Measurements from ENCODE around the gene C2orf81.
"Not testable (repeated sequence)": the region's sequence is repeated elsewhere in the genome, so short reads cannot be mapped to it uniquely, and the experiment has no call there.

Gene C2orf81

DNA sequence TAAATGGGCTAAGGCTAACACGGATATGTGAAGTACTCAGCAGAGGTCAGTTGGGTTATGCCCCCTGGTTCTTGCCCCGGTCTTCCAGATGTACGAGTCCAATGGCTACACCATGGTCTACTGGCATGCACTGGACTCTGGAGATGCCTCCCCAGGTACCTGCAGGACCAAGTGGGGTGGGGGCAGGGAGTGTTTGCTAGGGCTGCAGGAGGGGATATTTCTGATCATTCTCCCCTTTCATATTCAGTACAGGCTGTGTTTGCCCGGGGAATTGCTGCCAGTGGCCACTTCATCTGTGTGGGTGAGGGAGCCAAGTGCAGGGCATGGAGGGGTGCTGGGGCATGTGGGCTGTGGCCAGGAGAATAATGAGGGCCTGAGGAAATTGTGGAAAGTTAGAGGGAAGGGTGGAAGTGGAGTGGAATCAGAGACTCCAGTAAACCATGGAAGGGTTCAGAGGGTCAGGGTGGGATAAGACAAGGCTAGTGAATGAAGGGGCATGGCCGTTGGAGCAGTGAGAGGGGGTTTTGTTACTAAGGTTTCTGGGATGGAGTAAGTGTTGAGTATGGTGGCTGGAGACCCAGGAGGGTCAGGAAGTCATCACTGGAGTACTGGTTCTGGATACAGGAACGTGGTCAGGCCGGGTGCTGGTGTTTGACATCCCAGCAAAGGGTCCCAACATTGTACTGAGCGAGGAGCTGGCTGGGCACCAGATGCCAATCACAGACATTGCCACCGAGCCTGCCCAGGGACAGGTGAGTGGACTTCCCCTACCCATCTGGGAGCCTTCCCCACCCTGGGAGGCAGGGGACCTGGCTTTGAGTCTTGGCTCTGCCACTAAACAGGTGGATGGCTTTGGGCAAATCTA is 2.0 kb upstream of the C2orf81 start:
- DNase-seq (ENCODE audit: low read depth in 2 of 2) = no peak

DNA sequence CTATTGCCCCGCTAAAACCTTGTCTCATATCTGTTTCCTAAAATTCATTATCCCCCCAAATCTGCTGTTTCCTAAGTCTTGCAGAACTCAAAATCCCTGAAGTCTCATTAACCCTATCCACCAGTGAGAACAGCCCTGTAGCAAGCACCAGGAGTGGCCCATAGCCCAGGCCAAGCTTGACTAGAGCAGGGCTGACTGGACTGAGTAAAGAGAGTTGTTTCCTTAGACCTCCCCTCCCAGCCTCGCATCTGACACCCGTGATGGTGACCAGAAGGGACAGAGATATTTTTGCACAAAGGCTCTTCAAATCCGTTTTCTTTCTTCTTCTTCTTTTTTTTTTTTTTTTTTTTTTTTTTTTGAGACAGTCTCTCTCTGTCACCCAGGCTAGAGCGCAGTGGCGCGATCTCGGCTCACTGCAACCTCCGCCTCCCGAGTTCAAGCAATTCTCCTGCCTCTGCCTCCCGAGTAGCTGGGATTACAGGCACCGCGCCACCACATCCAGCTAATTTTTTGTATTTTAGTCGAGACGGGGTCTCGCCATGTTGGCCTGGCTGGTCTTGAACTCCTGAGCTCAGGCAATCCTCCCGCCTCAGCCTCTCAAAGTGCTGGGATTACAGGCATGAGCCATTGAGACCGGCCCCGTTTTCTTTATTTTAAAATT is 846 bp downstream of the C2orf81 start:
- not testable (repeated sequence) for DNase-seq (ENCODE audit: low read depth in 2 of 2)

DNA sequence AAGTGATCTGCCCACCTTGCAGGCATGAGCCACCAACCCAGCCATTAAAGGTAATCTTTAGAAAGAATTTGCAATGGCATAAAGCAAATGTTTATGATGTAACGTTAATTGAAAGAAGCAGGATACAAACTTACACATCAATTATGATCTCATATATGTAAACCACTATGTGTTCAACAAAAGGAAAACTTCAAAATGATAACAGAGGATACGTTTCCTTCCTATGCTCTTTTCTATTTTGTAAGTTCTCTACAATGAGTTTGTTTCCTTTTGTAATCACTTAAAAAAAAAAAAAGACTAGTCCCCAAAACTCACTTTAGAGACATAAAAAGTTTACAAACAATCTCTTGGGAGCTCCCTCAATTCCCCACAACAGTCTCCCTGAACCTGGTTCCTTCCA is 1.4 kb downstream of the C2orf81 start:
- no peak for DNase-seq (ENCODE audit: low read depth in 2 of 2)

DNA sequence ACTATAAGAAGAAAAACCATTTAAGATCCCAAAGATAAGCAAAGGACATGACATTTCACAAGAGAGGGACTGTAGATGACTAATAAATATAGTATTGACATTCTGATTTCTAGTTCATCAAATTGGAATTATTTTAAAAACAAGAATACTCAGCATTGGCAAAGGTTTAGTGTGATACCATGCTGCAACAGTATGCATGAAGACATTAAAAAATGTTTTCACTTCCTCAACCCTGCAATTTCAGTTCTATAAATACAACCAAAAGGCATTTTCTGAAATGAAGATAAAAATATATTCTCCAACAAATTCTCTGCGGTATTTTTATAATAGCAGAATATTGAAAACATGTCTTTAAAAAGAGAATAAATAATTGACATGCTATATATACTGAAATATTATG is 2.1 kb downstream of the C2orf81 start:
- DNase-seq (ENCODE audit: low read depth in 2 of 2) = no peak

DNA sequence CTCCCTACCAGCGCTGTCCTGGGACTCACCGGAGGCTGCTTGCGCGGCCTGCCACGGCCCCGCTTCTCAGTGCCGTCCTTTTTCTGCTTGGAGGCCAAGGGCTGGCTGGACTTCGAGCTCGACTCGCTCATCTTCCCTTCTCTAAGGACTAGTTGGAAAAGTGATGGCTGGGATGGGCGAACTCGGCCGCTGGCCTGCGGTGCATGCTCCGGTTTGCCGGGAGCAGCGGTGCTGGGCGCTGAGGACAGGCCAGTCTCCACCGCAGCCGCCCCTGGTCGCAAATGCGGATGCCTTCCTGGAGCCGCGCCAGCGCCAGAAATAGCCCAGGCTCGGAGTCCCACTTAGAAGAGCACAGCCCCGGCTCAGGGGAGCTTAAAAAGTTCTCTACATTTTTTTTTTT is 3.1 kb downstream of the C2orf81 start:
- DNase-seq (ENCODE audit: low read depth in 2 of 2) = no peak

DNA sequence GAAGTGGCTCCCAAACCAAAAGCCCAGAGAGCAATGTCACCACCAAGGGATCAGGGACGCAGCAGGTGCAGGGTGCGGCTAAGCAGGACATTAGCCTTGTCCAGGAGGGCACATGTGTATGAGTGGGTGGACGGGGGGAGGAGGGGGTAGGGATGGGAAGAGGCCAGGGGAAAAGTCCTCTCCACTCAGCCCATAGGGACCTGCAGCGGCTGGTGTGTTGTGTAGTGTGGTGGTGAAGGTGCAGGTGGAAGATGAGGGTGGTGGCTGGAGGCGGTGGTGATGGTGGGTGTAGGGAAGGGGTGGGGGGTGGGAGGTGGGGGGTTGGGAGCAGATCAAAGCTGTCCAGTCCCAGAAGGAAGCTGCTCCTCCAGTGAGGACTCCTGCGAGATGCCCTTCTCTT is 3.7 kb downstream of the C2orf81 start:
- no peak for DNase-seq (ENCODE audit: low read depth in 2 of 2)

DNA sequence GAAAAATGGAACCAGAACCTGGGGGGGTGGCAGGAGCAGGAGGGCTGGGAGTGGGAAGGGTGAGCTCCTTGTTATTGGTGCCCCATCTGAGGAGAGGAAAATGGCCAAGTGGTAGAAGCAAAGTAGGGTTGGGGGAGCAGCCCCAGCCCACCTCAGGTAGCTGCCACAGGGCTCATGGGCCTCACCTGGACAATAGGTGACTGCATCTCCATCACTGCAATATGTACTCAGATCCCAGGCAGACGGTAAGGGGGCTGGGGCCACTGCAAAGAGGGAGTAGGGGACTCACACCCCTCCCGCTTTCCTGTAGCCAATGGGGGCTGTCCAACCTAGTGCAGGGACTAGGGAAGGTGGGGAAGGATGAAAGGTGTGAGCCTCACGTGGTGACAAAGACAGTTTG is 4.2 kb downstream of the C2orf81 start:
- no peak for DNase-seq (ENCODE audit: low read depth in 2 of 2)

DNA sequence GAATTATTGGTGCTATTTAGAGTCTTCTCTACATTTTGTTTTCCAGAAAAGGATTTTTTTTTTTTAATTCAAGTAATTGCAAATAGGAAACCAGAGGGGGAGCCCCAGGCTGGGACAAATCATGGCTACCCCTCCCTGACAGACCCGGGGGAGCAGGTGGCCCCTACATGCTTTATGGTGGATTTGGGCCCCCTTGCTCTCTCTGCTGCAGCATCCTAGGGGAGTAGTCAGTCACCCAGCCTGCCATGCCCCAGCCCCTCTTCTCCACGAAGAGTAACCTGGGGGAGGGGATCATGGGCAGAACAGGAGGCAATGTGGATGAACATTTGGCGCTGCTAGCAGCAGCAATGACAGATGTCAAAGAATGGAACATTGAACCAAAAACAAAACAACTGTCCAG is 4.6 kb downstream of the C2orf81 start:
- no peak for DNase-seq (ENCODE audit: low read depth in 2 of 2)

DNA sequence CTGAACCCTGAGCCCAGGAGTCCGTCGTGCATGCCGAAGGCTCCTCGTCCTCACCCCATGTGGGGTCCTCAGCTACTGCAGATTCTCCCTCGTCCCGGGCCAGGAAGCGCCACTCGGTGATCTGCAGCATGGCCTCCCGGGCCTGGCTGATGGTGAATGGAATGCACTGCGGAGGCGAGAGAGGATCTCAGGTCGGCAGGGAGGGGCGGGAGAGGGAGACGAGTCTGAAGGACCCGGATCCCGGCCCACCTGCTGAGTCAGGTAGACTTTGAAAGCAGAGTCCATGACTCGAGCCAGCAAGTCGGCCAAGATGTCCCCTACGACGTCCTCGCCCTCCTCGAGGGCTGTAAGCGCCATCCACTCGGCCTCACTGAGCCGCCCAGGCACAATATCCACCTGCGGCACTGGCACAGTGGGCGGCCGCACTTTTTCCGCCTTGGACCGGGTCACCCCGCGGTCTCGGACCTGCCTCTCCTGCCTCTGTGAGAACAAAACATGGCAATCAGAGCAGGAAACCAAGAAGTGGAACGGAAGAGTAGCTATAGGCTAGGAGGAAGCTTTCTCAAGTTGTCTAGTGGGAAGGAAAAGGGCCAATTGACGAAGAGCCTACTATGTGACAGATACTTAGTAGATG is 5.5 kb downstream of the C2orf81 start:
- no peak for DNase-seq (ENCODE audit: low read depth in 2 of 2)

DNA sequence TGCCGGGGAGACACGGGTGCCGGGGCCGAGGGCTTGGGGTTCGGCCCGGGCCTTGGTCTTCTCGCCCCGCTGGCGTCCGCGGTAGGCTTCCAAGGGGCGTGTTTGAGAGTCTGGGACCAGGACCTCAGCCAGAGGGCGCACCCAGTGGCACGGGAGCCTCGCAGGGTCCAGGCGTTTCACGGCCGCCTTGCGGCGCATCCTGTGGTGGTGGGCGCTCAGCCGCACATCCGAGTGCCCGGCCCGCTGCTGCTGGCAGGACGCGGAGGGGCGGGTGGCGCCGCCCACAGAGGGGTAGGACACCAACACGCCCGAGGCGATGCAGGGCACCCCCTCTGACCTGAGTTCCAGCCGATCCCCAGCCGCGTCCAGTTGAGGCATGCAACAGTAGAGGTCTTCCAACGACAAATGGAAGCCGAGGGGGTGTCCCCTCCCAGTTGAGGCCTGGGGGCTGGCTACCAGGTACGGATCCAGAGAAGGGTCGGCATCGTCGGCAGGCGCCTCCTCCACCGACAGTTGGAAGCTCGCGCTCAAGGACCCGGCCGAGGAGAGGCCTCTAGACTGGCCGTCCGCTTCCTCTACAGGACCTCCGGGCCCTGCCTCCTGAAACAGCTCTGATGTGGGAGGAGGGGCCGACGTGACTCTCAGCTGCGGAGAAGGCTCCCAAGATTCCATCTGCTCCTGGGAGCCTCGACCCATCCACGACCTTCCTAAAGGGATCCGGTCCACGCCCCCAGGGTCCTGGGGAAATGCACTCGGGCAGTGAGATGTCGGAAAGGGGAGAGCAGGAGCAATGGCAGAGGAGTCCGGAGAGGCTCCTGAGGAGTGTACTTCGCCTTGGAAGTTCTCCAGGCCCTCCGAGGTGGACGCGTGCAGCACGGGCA is 6.3 kb downstream of the C2orf81 start:
- DNase-seq (ENCODE audit: low read depth in 2 of 2) = no peak

DNA sequence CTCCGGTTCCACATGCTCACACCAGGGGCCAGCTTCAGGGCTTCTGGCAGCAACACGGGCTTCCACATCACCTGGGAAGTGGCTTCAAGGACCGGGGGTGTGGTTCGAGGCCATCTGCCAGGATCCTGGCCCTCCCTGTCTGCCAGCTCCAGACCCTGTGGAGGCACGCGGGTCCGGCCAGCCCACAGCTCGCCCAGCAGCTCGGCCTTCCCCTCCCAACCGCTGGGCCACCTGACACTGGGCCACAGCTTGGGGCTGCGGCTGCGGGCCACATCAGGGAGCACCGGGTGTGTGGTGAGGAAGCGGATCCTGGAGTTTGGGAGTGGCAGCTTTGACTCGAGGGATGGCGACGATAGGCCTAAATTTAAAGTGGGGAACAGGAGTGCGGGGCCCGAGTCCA is 7.0 kb downstream of the C2orf81 start:
- no peak for DNase-seq (ENCODE audit: low read depth in 2 of 2)

DNA sequence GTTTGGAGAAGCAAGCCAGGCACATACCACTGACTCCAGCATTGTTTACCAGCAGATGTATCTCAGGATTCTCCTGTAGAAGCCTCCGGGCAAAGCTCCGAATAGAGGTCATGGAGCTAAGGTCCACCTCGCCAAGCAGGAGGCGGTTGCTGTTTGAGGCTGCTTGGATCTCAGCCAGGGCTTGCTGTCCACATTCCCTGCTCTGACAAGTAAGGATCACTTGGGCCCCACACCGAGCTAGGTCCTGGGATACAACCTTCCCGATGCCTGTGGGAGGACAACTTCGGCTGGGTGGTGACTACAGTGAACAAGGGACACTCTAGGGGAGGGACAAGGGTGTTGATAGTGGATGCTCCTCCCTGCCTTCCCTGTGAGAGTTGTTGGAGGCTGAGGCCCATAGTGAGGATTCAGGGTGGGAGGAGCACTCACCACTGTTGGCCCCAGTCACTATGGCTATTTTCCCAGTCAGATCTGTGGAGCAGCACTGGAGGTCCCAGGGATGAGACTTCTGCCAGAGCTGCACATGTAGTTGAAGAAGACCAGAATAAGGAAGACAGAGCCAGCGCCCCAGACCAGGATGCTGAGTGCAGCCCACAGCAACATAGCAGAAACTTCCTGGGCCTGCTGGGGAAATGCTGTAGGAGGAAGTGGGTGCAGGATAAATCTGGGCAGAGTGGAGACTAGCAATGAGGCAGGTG is 8.3 kb downstream of the C2orf81 start:
- DNase-seq (ENCODE audit: low read depth in 2 of 2) = no peak

DNA sequence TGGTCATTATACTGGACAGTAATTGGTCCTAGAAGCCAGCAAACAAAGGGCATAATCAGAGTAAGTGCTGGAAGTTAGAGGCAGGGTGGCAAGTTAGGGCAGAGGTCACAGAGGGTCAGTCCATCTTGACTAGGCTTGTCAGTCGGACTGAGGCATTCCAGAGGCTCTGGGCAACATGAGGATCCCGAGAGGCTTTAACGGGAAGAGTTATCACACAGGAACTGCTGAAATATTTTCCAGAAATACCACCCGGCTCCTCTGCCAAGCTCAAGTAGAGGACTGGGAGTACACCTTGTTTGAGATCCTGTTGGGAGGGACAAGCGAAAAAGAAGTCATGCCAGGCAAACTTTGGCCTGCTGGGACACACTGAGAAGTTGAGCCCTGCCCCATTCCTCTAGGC is 13.7 kb downstream of the C2orf81 start:
- no peak for DNase-seq (ENCODE audit: low read depth in 2 of 2)

DNA sequence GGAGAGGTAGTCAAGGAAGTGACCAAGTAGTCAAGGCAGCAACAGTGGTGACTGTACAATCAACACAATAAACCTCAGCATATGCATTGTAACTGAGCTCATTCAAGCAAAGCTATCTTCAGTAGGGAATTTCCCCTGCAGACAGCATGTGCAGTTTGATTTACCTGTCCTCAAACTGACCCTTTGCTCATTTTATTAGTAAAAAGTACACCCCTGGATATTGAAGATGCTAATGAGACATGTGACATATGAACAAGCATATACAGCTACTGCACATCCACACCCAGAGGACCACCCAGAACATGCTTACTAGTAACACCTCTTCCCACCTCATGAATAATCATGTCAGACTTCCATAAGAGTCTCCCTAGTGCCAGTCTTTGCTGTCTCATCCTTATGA is 15.4 kb downstream of the C2orf81 start:
- DNase-seq (ENCODE audit: low read depth in 2 of 2) = no peak

DNA sequence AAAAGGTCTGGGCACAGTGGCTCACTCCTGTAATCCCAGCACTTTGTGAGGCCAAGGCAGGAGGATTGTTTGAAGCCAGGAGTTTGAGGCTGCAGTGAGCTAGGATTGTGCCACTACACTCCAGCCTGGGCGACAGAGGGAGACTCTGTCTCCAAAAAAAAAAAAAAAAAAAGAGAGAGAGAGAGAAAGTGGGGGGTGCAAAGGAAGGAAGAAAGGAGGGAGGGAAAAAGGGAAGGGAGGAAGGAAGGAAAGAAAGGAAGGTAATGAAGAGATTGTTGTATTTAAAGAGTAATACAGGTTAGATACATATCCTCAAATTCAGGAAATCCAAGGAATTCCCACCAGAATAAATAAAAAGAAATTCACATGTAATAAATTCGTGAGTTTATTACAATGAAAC is 19.5 kb downstream of the C2orf81 start:
- no peak for DNase-seq (ENCODE audit: low read depth in 2 of 2)

DNA sequence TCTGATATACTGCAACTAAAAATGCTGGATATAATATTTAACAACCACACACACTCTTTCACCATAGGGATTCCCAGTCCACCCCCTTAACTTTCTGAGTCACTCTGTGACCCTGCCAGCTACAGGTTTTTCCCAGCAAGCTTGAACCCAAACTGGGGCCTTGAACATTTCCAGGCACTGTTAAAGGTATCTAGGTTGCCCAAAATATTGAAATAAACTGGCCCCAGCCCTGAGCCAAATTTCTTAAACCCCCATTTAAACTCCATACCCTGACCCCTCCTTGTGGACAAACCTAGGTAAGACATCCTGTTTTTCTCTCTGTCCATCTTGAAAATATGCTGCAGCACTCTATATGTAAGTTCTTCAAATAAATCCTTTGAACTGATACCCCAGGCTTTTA is 21.6 kb downstream of the C2orf81 start:
- DNase-seq (ENCODE audit: low read depth in 2 of 2) = no peak

DNA sequence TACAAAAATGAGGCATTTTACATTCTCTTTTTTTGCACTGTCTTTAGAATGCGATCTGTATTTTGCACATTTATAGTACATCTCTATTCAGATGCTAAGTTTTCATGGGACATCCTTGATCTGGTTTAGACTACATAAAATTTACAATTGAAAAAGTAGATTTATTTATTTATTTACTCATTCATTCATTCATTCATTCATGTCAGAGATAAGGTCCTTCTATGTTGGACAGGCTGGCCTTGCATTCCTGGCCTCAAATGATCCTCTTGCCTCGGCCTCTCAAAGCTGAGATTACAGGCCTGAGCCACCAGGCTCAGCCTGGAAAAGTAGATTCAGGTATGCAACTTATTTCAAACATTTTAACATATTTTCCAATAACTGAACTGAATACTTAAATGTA is 25.3 kb downstream of the C2orf81 start:
- DNase-seq (ENCODE audit: low read depth in 2 of 2) = no peak

DNA sequence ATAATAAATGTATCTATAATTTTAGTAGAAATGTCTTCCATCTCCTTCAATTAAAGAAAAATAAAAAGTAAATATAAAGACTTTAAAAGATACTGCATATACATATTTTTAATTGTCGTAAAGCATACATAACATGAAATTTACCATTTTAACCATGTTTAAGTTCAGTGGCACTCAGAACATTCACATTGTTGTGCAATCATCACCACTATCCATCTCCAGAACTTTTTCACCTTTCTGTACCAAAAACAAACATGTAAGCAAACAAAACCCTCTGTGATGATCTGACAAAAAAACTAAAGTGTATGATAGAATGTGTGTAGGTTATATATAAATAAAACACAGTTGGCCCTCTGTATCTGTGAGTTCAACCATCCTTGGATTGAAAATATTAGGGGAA is 27.9 kb downstream of the C2orf81 start:
- no peak for DNase-seq (ENCODE audit: low read depth in 2 of 2)

DNA sequence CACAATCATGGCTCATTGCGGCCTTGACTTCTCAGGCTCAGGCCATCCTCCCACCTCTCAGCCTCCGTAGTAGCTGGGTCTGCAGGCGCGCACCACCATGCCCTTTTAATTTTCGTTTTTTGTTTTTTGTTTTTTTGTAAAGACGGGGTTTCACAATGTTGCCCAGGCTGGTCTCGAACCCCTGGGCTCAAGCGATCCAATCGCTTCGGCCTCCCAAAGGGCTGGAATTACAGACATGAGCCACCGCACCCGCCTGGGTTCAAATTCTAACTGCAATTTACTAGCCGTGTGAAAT is 29.0 kb downstream of the C2orf81 start:
- no peak for DNase-seq (ENCODE audit: low read depth in 2 of 2)

DNA sequence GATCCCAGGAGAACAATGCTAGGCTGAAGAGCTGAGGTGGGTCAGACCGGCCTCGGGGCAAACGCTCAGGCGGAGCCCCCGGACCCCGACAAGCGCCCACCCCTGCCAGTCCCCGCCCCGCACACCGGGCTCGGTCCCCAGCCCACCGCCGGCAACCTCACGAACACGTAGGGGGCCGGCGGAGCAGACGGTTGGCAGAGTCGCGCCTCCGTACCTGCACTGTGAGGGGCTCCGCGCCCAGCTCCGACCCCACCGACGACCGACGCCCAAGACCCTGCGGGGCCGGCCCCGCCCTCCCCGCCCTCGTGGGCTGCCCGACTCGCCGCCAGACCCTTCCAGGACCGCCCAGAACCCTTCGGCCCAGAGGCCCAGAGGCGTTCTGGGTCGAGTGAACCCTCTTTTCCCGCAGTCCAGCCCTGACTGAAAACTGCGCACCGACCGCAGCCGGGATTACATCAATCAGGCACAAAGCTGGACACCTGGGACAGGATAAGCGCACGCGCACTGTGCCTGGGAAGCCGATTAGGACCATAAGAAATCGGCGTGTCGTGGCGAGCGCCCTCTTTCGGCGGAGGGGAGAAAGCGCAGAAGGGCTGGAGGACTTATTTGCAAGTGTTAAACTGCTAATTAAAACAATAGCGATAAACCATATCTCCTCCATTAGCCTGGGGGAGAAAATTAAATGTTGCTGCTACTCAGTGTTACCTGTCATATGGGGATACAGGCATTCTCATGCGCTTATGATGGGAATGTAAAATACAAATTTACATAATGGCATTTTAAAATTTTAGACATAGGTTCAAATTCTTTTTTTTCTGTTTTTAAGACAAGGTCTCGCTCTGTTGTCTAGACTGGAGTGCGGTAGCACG is 29.6 kb downstream of the C2orf81 start:
- peak; percentile 74 to 76 for DNase-seq (ENCODE audit: low read depth in 2 of 2)

DNA sequence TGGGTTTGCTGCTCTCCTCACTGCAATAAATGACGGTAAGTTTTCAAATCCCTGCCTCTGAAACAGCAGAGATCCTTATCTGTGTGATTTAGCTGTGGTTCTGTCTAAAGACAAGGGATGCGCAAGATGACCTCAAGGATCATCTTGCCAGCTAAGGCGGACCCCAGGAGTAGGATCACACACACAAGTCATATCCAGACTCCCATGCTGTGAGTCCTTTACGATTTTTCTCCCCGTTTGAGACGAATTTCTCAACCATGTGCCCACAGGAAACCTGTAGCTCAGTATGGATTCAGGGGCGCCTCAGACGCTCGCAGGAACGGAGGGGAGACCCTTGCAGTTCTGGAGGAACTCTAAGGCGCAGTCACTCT is 30.2 kb downstream of the C2orf81 start:
- DNase-seq (ENCODE audit: low read depth in 2 of 2) = no peak

Data from fibroblast of skin of left quadriceps (primary cell).